GM23338 (cell line): ENCODE data around the gene ODAM. TPM values are rescaled to one million over a fixed set of nuclear protein-coding genes. Genes with fewer than 3 reads are reported as not detected.

ENCODE experiments used
- ATAC-seq: fragments of 200-7000 bp; cut with Tn5 transposase; 3 replicates; pipeline ENCODE4 v1.9.1; 2020
- DNase-seq: peaks from one replicate; pipeline ENCODE4 v3.0.0-alpha.2; 2015; ENCODE audit warnings: low spot score
- H2AFZ ChIP-seq: fragments of 200-600 bp; sonication (generic); 2 replicates; pipeline ENCODE4 v1.8.0; 2016; ENCODE audit warnings: antibody characterized with exemption, mild to moderate bottlenecking, moderate library complexity
- H3F3A ChIP-seq: fragments of 200-600 bp; sonication (generic); replicated peaks from 2 replicates; pipeline ENCODE4 v1.8.0; 2017; ENCODE audit warnings: antibody characterized with exemption, mixed run types, low read depth
- H3K27ac ChIP-seq: fragments of 200-600 bp; sonication (generic); 2 replicates; pipeline ENCODE4 v1.6.1; 2016; ENCODE audit warnings: low read depth
- H3K27me3 ChIP-seq: fragments of 200-600 bp; sonication (generic); 2 replicates; pipeline ENCODE4 v1.8.0; 2016; ENCODE audit warnings: mild to moderate bottlenecking, mixed run types, moderate library complexity; ENCODE audit not compliant: insufficient read depth
- H3K36me3 ChIP-seq: fragments of 200-600 bp; sonication (generic); 2 replicates; pipeline ENCODE4 v1.8.0; 2016; ENCODE audit warnings: mild to moderate bottlenecking; ENCODE audit not compliant: insufficient read depth
- H3K4me1 ChIP-seq: fragments of 200-600 bp; sonication (generic); 2 replicates; pipeline ENCODE4 v1.8.0; 2016; ENCODE audit warnings: mild to moderate bottlenecking, moderate library complexity; ENCODE audit not compliant: insufficient read depth
- H3K4me2 ChIP-seq: fragments of 200-600 bp; sonication (generic); 2 replicates; pipeline ENCODE4 v1.7.1; 2017; ENCODE audit warnings: mixed run types
- H3K4me3 ChIP-seq: fragments of 200-600 bp; sonication (generic); 2 replicates; pipeline ENCODE4 v1.6.1; 2016; ENCODE audit warnings: mixed run types
- H3K79me2 ChIP-seq: fragments of 200-600 bp; sonication (generic); replicated peaks from 2 replicates; pipeline ENCODE4 v1.8.0; 2017; ENCODE audit warnings: mild to moderate bottlenecking; ENCODE audit not compliant: insufficient read depth
- H3K9me2 ChIP-seq: fragments of 200-600 bp; sonication (generic); 2 replicates; pipeline ENCODE4 v1.8.0; 2017; ENCODE audit not compliant: insufficient read depth
- H4K20me1 ChIP-seq: fragments of 200-600 bp; sonication (generic); replicated peaks from 2 replicates; pipeline ENCODE4 v1.8.0; 2017; ENCODE audit warnings: mild to moderate bottlenecking; ENCODE audit not compliant: insufficient read depth
- H3K27ac Mint-ChIP-seq: 2 replicates; pipeline ENCODE4 v1.8.0; 2020; ENCODE audit warnings: inconsistent platforms, mild to moderate bottlenecking, moderate library complexity, mixed read lengths
- H3K27me3 Mint-ChIP-seq: 3 replicates; pipeline ENCODE4 v1.8.0; 2022; ENCODE audit warnings: low read depth, mild to moderate bottlenecking, moderate library complexity, mixed read lengths, inconsistent platforms; ENCODE audit not compliant: insufficient read depth, poor library complexity
- H3K36me3 Mint-ChIP-seq: 3 replicates; pipeline ENCODE4 v1.8.0; 2021; ENCODE audit warnings: low read depth, mild to moderate bottlenecking, inconsistent platforms, moderate library complexity, mixed read lengths
- H3K4me1 Mint-ChIP-seq: 3 replicates; pipeline ENCODE4 v1.8.0; 2020; ENCODE audit warnings: mild to moderate bottlenecking, inconsistent platforms, mixed read lengths
- H3K4me3 Mint-ChIP-seq: 3 replicates; pipeline ENCODE4 v1.8.0; 2021; ENCODE audit warnings: moderate library complexity, mild to moderate bottlenecking, inconsistent platforms, mixed read lengths
- H3K9me3 Mint-ChIP-seq: 3 replicates; pipeline ENCODE4 v1.8.0; 2020; ENCODE audit warnings: moderate library complexity, mild to moderate bottlenecking, inconsistent platforms, mixed read lengths
- CREB1 ChIP-seq: fragments of 250-450 bp; sonication (Bioruptor Pico); IDR thresholded peaks from 2 replicates; pipeline ENCODE4 v1.5.0; 2020; ENCODE audit warnings: low read depth, mild to moderate bottlenecking, moderate library complexity
- CTCF ChIP-seq, 2 experiments: fragments of 200-600 bp in 1 of 2; sonication (generic) in 1 of 2; conservative IDR thresholded peaks; 2 replicates each; pipeline versions ENCODE4 v1.5.1 to v1.6.1; 2016 to 2017; ENCODE audit warnings: antibody characterized with exemption in 2 of 2, low read depth in 2 of 2, mild to moderate bottlenecking in 2 of 2, moderate library complexity in 1 of 2
- ETS1 ChIP-seq: IDR thresholded peaks from 2 replicates; pipeline ENCODE4 v1.6.1; 2016; ENCODE audit warnings: antibody characterized with exemption
- EZH2 ChIP-seq: fragments of 200-600 bp; sonication (generic); IDR thresholded peaks from one replicate; pipeline ENCODE4 v1.8.0; 2017; ENCODE audit warnings: antibody characterized with exemption, mild to moderate bottlenecking, low read depth; ENCODE audit not compliant: unreplicated experiment
- EZH2phosphoT487 ChIP-seq: fragments of 200-600 bp; sonication (generic); IDR thresholded peaks from one replicate; pipeline ENCODE4 v1.8.1; 2018; ENCODE audit warnings: antibody characterized with exemption; ENCODE audit not compliant: unreplicated experiment
- JUNB ChIP-seq: IDR thresholded peaks from one replicate; pipeline ENCODE4 v1.6.1; 2016; ENCODE audit warnings: antibody characterized with exemption; ENCODE audit not compliant: unreplicated experiment
- NANOG ChIP-seq: IDR thresholded peaks from 2 replicates; pipeline ENCODE4 v1.6.1; 2016; ENCODE audit warnings: antibody characterized with exemption, borderline replicate concordance
- POLR2AphosphoS5 ChIP-seq: IDR thresholded peaks from 2 replicates; pipeline ENCODE4 v1.6.1; 2016; ENCODE audit warnings: antibody characterized with exemption, low read depth
- REST ChIP-seq: IDR thresholded peaks from one replicate; pipeline ENCODE4 v1.6.1; 2018; ENCODE audit warnings: antibody characterized with exemption; ENCODE audit not compliant: unreplicated experiment
- ZNF114 ChIP-seq: fragments of 250-450 bp; sonication (Bioruptor Pico); IDR thresholded peaks from 2 replicates; pipeline ENCODE4 v1.5.0; 2020; ENCODE audit warnings: mild to moderate bottlenecking, moderate library complexity
- ZNF331 ChIP-seq: fragments of 250-450 bp; sonication (Bioruptor Pico); IDR thresholded peaks from 2 replicates; pipeline ENCODE4 v1.5.0; 2020; ENCODE audit warnings: low read depth, mild to moderate bottlenecking, moderate library complexity
- polyA plus RNA-seq: library from polyadenylated mRNA; unstranded; fragments of >200 nt; fragmentation: Nextera tagmentation; extraction: Ambion mirVana; gene quantifications from 2 replicates; pipeline ENCODE4 v1.2.1, GENCODE V29; 2016
- total RNA-seq: library from RNA; depleted of rRNA; stranded (reverse); fragments of >200 nt; shearing (Covaris generic); gene quantifications from 2 replicates; pipeline ENCODE4 v1.2.3, GENCODE V29; 2014

ODAM gene
- total and polyA plus RNA-seq, 2 experiments from 2014 or later = not detected

GRCh38 chr4:70190579-70190978 lies 4.9 kb upstream of the ODAM start (continued):
- TF ChIP-seq CTCF (conservative IDR thresholded peaks at IDR 0.05; ENCODE audit: low read depth in 2 of 2) (no peak), ZNF114 (CRISPR knock-in tag) (no peak), REST (no peak), CREB1 (CRISPR knock-in tag) (no peak), JUNB (no peak), ETS1 (no peak), POLR2AphosphoS5 (no peak)

- Histone ChIP-seq H3K36me3 (no peaks in the 10 kb centered on the region), H3K4me1 (peaks cover 3% of the 10 kb centered on the region; the same call in 1 of the 2 replicates), H3K79me2 (no peaks in the 10 kb centered on the region), H2AFZ (no peak overlapping the region), H3K27ac (no peak overlapping the region), H3K4me3 (no peak overlapping the region), H3K9me2 (no peaks in the 10 kb centered on the region), H3K4me2 (no peak overlapping the region), H3F3A (no peaks in the 10 kb centered on the region), H3K27me3 (no peaks in the 10 kb centered on the region), H4K20me1 (no peaks in the 10 kb centered on the region)
- Mint-ChIP-seq H3K27ac (no peak overlapping the region), H3K36me3 (no peaks in the 10 kb centered on the region), H3K4me1 (peaks cover 4% of the 10 kb centered on the region; the same call in 2 of the 3 replicates), H3K27me3 (peaks cover 3% of the 10 kb centered on the region), H3K4me3 (no peak overlapping the region), H3K9me3 (no peaks in the 10 kb centered on the region; the same call in 2 of the 3 replicates)
- DNase-seq (no peak), ATAC-seq (no peak)
- TF ChIP-seq CREB1 (CRISPR knock-in tag) (no peak), POLR2AphosphoS5 (no peak), ZNF114 (CRISPR knock-in tag) (no peak), CTCF (conservative IDR thresholded peaks at IDR 0.05; ENCODE audit: low read depth in 2 of 2) (no peak), NANOG (no peak), EZH2 (no peak), EZH2phosphoT487 (no peak), ZNF331 (CRISPR knock-in tag) (no peak), REST (no peak)
Measured at GRCh38 chr4:70191647-70192046, 3.9 kb upstream of the ODAM start.
